NT2/D1 (cell line): ENCODE results near the gene ZNF536.

Experiments used
- DNase-seq: peaks from one replicate; pipeline ENCODE4 v3.0.0-alpha.2; 2011; ENCODE audit warnings: low read depth, low spot score
- H3K27me3 ChIP-seq: 2 replicates; pipeline ENCODE4 v1.6.0; 2011; ENCODE audit warnings: mild to moderate bottlenecking; ENCODE audit not compliant: insufficient read length, insufficient read depth
- H3K36me3 ChIP-seq: 2 replicates; pipeline ENCODE4 v1.6.1; 2011; ENCODE audit warnings: mild to moderate bottlenecking, low read length, mixed read lengths; ENCODE audit not compliant: insufficient read depth, insufficient read length
- H3K4me1 ChIP-seq: 2 replicates; pipeline ENCODE4 v1.5.1; 2011; ENCODE audit not compliant: insufficient read depth, insufficient read length
- H3K4me3 ChIP-seq: 2 replicates; pipeline ENCODE4 v1.5.1; 2011; ENCODE audit warnings: low read depth; ENCODE audit not compliant: insufficient read length
- H3K9ac ChIP-seq: 2 replicates; pipeline ENCODE4 v1.6.0; 2011; ENCODE audit warnings: low read depth; ENCODE audit not compliant: insufficient read length
- H3K9me3 ChIP-seq: 2 replicates; pipeline ENCODE4 v1.5.1; 2011; ENCODE audit warnings: mild to moderate bottlenecking, low read length; ENCODE audit not compliant: insufficient read depth
- SUZ12 ChIP-seq: IDR thresholded peaks from 2 replicates; pipeline ENCODE4 v1.6.1; 2011; ENCODE audit not compliant: insufficient read length, insufficient read depth; ENCODE audit errors: extremely low read depth
- YY1 ChIP-seq: IDR thresholded peaks from 2 replicates; pipeline ENCODE4 v1.6.1; 2011; ENCODE audit not compliant: insufficient read length, insufficient read depth
- ZNF274 ChIP-seq: IDR thresholded peaks from 2 replicates; pipeline ENCODE4 v1.6.1; 2011; ENCODE audit warnings: mild to moderate bottlenecking, low read depth, low read length

ZNF536 gene

GRCh38 chr19:30386551-30387143 is 14.5 kb downstream of the ZNF536 start:
- Histone ChIP-seq H3K27me3 (no peaks in the 10 kb centered on the region), H3K4me3 (no peak overlapping the region), H3K4me1 (no peaks in the 10 kb centered on the region), H3K9ac (no peak overlapping the region), H3K9me3 (no peaks in the 10 kb centered on the region), H3K36me3 (no peaks in the 10 kb centered on the region)
- DNase-seq = no peak
- TF ChIP-seq YY1 = no peak
- no peak for TF ChIP-seq ZNF274
- no peak for TF ChIP-seq SUZ12

DNA sequence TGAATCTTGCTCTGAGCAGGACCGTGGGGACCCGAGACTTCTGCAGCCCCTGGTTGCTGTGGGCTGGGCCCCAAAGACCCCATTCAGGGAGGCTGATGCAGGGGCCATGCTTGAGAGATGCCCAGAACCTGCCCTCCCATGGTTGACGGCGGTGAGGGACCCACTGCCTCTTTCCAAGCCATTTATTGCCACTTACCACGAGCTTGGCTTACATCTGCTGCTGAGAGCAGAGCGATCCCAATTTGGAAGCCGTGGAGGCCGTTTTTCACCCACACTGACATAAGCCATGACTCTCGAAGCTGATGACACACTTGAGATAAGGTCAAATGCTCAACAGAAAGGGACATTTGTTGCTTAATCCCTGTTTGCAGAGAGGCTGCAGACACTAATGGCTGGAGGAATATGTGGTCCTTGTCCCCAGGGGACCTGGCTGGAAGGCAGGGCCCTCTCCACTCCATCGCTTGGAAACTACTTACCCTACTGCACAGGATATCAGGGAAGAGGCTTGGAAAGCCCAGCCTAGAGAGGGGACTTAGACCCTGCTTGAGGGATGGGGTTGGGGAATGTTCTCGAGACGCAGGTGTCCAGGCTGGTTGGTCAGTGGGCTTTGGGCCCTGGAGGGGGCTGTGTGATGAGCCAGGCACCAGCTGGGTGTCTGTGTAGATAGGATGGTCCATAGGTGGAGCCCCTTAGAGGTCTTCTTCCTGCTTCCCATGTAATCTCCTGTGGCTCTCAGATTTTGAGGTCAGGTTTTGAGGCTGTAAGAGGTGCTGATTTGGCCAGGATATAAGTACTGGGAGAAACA is 15.3 kb downstream of the ZNF536 start:
- no peak overlapping the region for H3K9ac ChIP-seq
- no peaks in the 10 kb centered on the region for H3K9me3 ChIP-seq
- no peak for TF ChIP-seq SUZ12
- TF ChIP-seq YY1 = no peak
- TF ChIP-seq ZNF274 = no peak
- no peak for DNase-seq
- H3K36me3 ChIP-seq = no peaks in the 10 kb centered on the region
- no peak overlapping the region for H3K4me3 ChIP-seq
- peaks cover 2% of the 10 kb centered on the region for H3K4me1 ChIP-seq
- no peaks in the 10 kb centered on the region for H3K27me3 ChIP-seq

- H3K36me3 ChIP-seq = no peaks in the 10 kb centered on the region
- no peak for DNase-seq
- H3K4me3 ChIP-seq = no peak overlapping the region
- no peak overlapping the region for H3K9ac ChIP-seq
- H3K4me1 ChIP-seq = peaks cover 2% of the 10 kb centered on the region
- H3K9me3 ChIP-seq = no peaks in the 10 kb centered on the region
- H3K27me3 ChIP-seq = no peaks in the 10 kb centered on the region
- TF ChIP-seq ZNF274 = no peak
- no peak for TF ChIP-seq SUZ12
- TF ChIP-seq YY1 = no peak
These were observed 16.1 kb downstream of the ZNF536 start for GRCh38 chr19:30388327-30388726.

GRCh38 chr19:30388819-30389218 is 16.6 kb downstream of the ZNF536 start:
- TF ChIP-seq ZNF274 (no peak), SUZ12 (no peak), YY1 (no peak)
- Histone ChIP-seq H3K9me3 (no peaks in the 10 kb centered on the region), H3K27me3 (no peaks in the 10 kb centered on the region), H3K4me1 (peaks cover 2% of the 10 kb centered on the region), H3K4me3 (no peak overlapping the region), H3K36me3 (no peaks in the 10 kb centered on the region), H3K9ac (no peak overlapping the region)
- DNase-seq = no peak

DNA sequence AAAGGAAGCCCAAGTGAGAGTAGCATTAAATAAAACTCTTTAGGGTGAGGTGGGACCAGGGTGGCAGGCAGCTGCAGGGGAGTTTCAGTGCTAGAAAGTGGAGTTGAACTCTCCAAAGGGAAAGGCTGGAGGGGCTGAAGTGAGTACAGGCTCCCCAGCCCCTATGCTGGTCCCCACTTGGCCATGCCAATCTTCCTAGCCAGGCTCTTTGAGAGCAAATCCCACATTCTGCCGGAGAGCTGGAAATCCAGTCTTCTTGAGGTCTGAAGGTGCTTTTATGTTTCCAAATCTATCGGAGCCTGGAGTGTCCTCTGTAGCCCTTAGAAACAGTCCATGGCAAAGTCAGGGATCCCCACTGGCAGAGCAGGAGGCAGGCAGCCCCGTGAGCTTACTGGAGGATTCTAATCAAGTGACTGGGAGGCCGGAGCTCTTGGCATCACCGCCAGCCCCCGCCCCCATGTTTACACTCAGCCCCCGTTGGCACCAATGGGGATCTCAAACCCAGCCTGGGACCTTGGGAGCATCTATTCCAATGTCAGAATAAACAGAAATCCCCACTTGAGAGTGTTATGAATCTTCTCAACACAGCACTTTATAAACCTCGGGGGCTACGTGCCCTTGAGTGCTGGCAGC is 18.3 kb downstream of the ZNF536 start:
- Histone ChIP-seq H3K4me3 (no peak overlapping the region), H3K9me3 (no peaks in the 10 kb centered on the region), H3K27me3 (no peaks in the 10 kb centered on the region), H3K36me3 (no peaks in the 10 kb centered on the region), H3K9ac (no peak overlapping the region), H3K4me1 (peaks cover 2% of the 10 kb centered on the region)
- DNase-seq = no peak
- TF ChIP-seq SUZ12 (no peak), YY1 (no peak), ZNF274 (no peak)

DNA sequence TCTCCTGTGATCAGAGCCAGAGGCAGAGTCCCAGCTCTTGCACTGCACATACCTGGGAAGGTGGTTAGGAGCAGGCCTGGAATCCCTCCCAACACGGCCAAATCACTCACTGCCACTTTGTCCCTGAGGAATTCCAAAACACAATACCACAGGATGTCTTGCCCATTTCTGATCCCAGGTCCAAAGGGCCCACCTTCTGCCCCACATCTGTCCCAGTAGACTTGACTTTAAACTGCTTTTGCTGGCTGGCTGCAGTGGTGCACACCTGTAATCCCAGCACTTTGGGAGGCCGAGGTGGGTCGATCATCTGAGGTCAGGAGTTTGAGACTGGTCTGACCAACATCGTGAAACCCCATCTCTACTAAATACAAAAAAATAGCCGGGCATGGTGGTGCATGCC is 18.9 kb downstream of the ZNF536 start:
- Histone ChIP-seq H3K9ac (no peak overlapping the region), H3K4me1 (peaks cover 2% of the 10 kb centered on the region), H3K27me3 (no peaks in the 10 kb centered on the region), H3K4me3 (no peak overlapping the region), H3K9me3 (no peaks in the 10 kb centered on the region), H3K36me3 (no peaks in the 10 kb centered on the region)
- TF ChIP-seq SUZ12 (no peak), ZNF274 (no peak), YY1 (no peak)
- no peak for DNase-seq
